BJ (cell line): ENCODE data around the gene SLC25A23. TPM values are rescaled to one million over a fixed set of nuclear protein-coding genes. Genes with fewer than 3 reads are reported as not detected.

Experiments used
- CTCF ChIA-PET: fragments of 350-600 bp; formaldehyde crosslinking; extraction: SDS; loops from one replicate; lab custom pipeline; 2021; ENCODE audit warnings: antibody characterized with exemption, inconsistent platforms; lab: Yijun Ruan, JAX
- POLR2A ChIA-PET: fragments of 300-600 bp; sonication (Branson Sonifier 250); formaldehyde crosslinking; extraction: SDS; loops from one replicate; lab custom pipeline; 2021; ENCODE audit warnings: antibody characterized with exemption; lab: Charles Lee
- DNase-seq: peaks from one replicate; pipeline ENCODE4 v3.0.0-alpha.2; 2011; ENCODE audit warnings: low read depth
- H3K27me3 ChIP-seq: 2 replicates; pipeline ENCODE4 v1.6.0; 2011; ENCODE audit warnings: low read length; ENCODE audit not compliant: control insufficient read depth, insufficient read depth
- H3K36me3 ChIP-seq: 2 replicates; pipeline ENCODE4 v1.5.1; 2011; ENCODE audit warnings: low read length; ENCODE audit not compliant: control insufficient read depth, insufficient read depth
- H3K4me3 ChIP-seq: 2 replicates; pipeline ENCODE4 v1.5.1; 2011; ENCODE audit warnings: low read depth, mild to moderate bottlenecking, control low read depth, low read length
- CTCF ChIP-seq: IDR thresholded peaks from 2 replicates; pipeline ENCODE4 v1.5.1; 2011; ENCODE audit warnings: low read depth, mild to moderate bottlenecking, control low read depth, inconsistent platforms, low read length, moderate library complexity; ENCODE audit not compliant: insufficient read depth
- polyA plus RNA-seq: library from polyadenylated mRNA; depleted of rRNA; stranded (reverse); fragments of >200 nt; gene quantifications from 2 replicates; pipeline ENCODE4 v1.2.3, GENCODE V29; 2011; rRNA removed
- small RNA-seq: library from RNA; depleted of rRNA; stranded (forward); fragments of <200 nt; gene quantifications from one replicate; pipeline ENCODE3, GENCODE V24; 2012; ENCODE audit warnings: low replicate concordance, low read depth; ENCODE audit not compliant: insufficient read length

SLC25A23 gene
- polyA plus RNA-seq, 1 experiment, result 7.4 TPM

- Histone ChIP-seq H3K36me3 (peaks cover 5% of the 10 kb centered on the region), H3K4me3 (peak overlapping the region; percentile 91), H3K27me3 (no peaks in the 10 kb centered on the region)
- ChIA-PET POLR2A (interaction anchor here (0.6 kb wide), 1 partner anchor 327 kb away, joined by 5 read pairs; no protein-coding TSS in a partner anchor), CTCF (interaction anchor here (0.7 to 1.5 kb wide), 4 partner anchors 19 to 56 kb away, joined by 3 read pairs; partner anchors contain the start of gene KHSRP)
- no peak for TF ChIP-seq CTCF
- no peak for DNase-seq
Observed at GRCh38 chr19:6393983-6394412, 65.6 kb downstream of the SLC25A23 start.

GRCh38 chr19:6393074-6393982 lies 66.3 kb downstream of the SLC25A23 start, which contains the start of gene GTF2F1:
TSS of gene GTF2F1 (minus strand) at chr19:6393164. CDS start at chr19:6392995, 169 bp downstream.
- Histone ChIP-seq H3K27me3 (no peaks in the 10 kb centered on the region), H3K36me3 (peaks cover 8% of the 10 kb centered on the region), H3K4me3 (peak within 1 kb of the TSS; percentile 91)
- CTCF ChIA-PET, result interaction anchor here (0.7 to 1.5 kb wide), 4 partner anchors 18 to 55 kb away, joined by 3 read pairs; partner anchors contain the start of gene KHSRP
- POLR2A ChIA-PET, result interaction anchor here (0.6 kb wide), 2 partner anchors 24 to 328 kb away, joined by 3 to 5 read pairs; no protein-coding TSS in a partner anchor
- peak; percentile 46 for TF ChIP-seq CTCF
- DNase-seq, result peak; percentile 71

- ChIA-PET POLR2A (no interaction called here), CTCF (interaction anchor here (1.4 to 1.5 kb wide), 2 partner anchors 17 to 25 kb away, joined by 3 read pairs; no protein-coding TSS in a partner anchor)
- TF ChIP-seq CTCF, result no peak
- Histone ChIP-seq H3K4me3 (peak overlapping the region; percentile 91), H3K36me3 (peaks cover 12% of the 10 kb centered on the region), H3K27me3 (no peaks in the 10 kb centered on the region)
- no peak for DNase-seq
Observed at GRCh38 chr19:6392221-6393073, 67.1 kb downstream of the SLC25A23 start.

Small RNA genes lying within 50 kb of the gene (small RNA-seq; reads per million reads assigned to genes)
- not detected for gene AC010503.2
- not detected for gene MIR6790

Other genes starting within 250 kb of the SLC25A23 start
- 19.0 and 28.1 TPM in 2 replicates for gene MLLT1, start 179.8 kb downstream of the SLC25A23 start, polyA plus RNA-seq
- 0.05 and 0.10 TPM in 2 replicates for gene ACER1, start 126.2 kb downstream of the SLC25A23 start, polyA plus RNA-seq
- gene CLPP, start 98.3 kb downstream of the SLC25A23 start, polyA plus RNA-seq, result 45.9 and 69.9 TPM in 2 replicates
- gene ALKBH7, start 87.0 kb downstream of the SLC25A23 start, polyA plus RNA-seq, result 29.2 and 40.9 TPM in 2 replicates
- 0.32 and 0.48 TPM in 2 replicates for gene PSPN, start 83.9 kb downstream of the SLC25A23 start, polyA plus RNA-seq
- gene GTF2F1, start 66.6 kb downstream of the SLC25A23 start, polyA plus RNA-seq, result 45.3 and 49.4 TPM in 2 replicates
- gene KHSRP, start 35.0 kb downstream of the SLC25A23 start, polyA plus RNA-seq, result 49.4 and 68.7 TPM in 2 replicates
- gene SLC25A41, start 26.0 kb downstream of the SLC25A23 start, polyA plus RNA-seq, result 0.05 TPM in 1 of 2 replicates, not detected in the other
- not detected in 2 replicates for gene CRB3, start 4.5 kb upstream of the SLC25A23 start, polyA plus RNA-seq
- 0.07 TPM in 1 of 2 replicates, not detected in the other for gene DENND1C, start 22.0 kb upstream of the SLC25A23 start, polyA plus RNA-seq
- gene TUBB4A, start 42.5 kb upstream of the SLC25A23 start, polyA plus RNA-seq, result not detected in 2 replicates
- 0.11 and 0.26 TPM in 2 replicates for gene TNFSF9, start 71.2 kb upstream of the SLC25A23 start, polyA plus RNA-seq
- gene CD70, start 131.4 kb upstream of the SLC25A23 start, polyA plus RNA-seq, result not detected in 2 replicates
- not detected in 2 replicates for gene TNFSF14, start 210.4 kb upstream of the SLC25A23 start, polyA plus RNA-seq